ENCODE data around the gene OBSCN. TPM values are rescaled to one million over a fixed set of nuclear protein-coding genes. Genes with fewer than 3 reads are reported as not detected.

OBSCN gene
- polyA plus RNA-seq, 6 donors from 2014 or later, result 0.78 to 2.5 (median 1.5) TPM

GRCh38 chr1:228208831-228209551 lies 1.1 kb downstream of the OBSCN start:
- Mint-ChIP-seq H3K27me3 (peaks cover 4 to 8% (median 7%) of the 10 kb centered on the region in 3 donors), H3K4me1 (peaks cover 4 to 10% (median 10%) of the 10 kb centered on the region in 3 donors), H3K4me3 (no peak overlapping the region), H3K36me3 (no peaks in the 10 kb centered on the region), H3K9me3 (no peaks in the 10 kb centered on the region), H3K27ac (peak overlapping the region in 1 of 6 donors; percentile 7)
- DNase-seq (no peak), ATAC-seq (ENCODE audit: low read depth in 2 of 2) (no peak)

GRCh38 chr1:228209657-228210056 lies 1.8 kb downstream of the OBSCN start:
- Mint-ChIP-seq H3K27ac (no peak overlapping the region), H3K27me3 (peaks cover 4 to 8% (median 7%) of the 10 kb centered on the region in 3 donors), H3K9me3 (no peaks in the 10 kb centered on the region), H3K4me3 (peak overlapping the region in 1 of 8 donors; percentile 9), H3K36me3 (no peaks in the 10 kb centered on the region), H3K4me1 (peaks cover 6 to 10% (median 10%) of the 10 kb centered on the region in 3 donors)
- no peak for DNase-seq
- ATAC-seq (ENCODE audit: low read depth in 2 of 2), result no peak

GRCh38 chr1:228210076-228210651 lies 2.3 kb downstream of the OBSCN start:
- no peak for ATAC-seq (ENCODE audit: low read depth in 2 of 2)
- no peaks in the 10 kb centered on the region for H3K36me3 Mint-ChIP-seq
- no peak overlapping the region for H3K4me3 Mint-ChIP-seq
- DNase-seq, result no peak
- peaks cover 6 to 10% (median 10%) of the 10 kb centered on the region in 3 donors for H3K4me1 Mint-ChIP-seq
- no peaks in the 10 kb centered on the region for H3K9me3 Mint-ChIP-seq
- H3K27ac Mint-ChIP-seq, result no peak overlapping the region
- H3K27me3 Mint-ChIP-seq, result peaks cover 0 to 8% (median 7%) of the 10 kb centered on the region in 3 donors

DNA sequence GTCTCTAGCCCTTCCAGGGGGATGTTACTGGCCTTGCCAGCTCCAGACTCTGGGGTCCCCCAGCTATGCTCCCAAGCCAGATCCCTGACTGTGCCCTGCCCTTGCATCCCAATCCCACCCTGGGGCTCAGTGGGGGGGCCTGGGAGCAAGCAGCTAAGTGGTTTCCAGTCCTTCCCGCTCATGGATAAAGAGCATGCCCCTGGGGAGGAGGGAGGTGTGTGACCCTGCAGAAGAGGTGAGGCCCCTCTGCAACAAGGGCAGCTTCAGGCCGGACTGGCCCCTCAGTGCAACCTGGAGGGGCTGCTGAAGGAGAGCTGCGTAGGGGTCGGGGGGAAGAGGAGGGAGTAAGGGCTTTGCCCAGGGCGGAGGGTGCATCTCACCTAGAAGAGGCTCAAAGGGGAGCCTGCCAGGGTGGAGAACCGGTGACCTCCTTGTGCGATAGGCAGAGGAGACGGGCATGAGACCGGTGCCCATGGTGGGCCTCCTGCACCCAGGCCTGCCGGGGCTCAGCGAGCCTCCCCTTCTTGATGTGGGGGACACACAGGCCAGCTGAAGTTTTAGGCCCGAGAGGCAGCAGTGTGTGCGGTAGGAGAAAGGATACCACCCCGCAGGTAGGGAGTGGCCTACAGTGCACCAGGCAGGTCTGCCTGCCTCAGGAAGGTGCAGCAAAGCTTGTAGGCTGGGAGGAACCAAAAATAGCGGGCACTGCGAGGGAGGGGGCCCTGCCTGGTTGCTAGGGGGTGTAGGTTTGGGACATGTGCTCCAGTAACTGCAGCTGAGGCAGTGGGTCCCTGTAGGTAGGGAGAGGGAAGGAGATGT lies 3.1 kb downstream of the OBSCN start:
- Mint-ChIP-seq H3K27me3 (peaks cover 0 to 7% (median 7%) of the 10 kb centered on the region in 3 donors), H3K4me1 (peaks cover 6 to 10% (median 10%) of the 10 kb centered on the region in 3 donors), H3K27ac (peak overlapping the region in 1 of 6 donors; percentile 78), H3K36me3 (no peaks in the 10 kb centered on the region), H3K9me3 (no peaks in the 10 kb centered on the region), H3K4me3 (peak overlapping the region in 7 of 8 donors; percentile 44 to 78 (median 63))
- ATAC-seq (ENCODE audit: low read depth in 2 of 2), result no peak
- DNase-seq, result no peak

DNA sequence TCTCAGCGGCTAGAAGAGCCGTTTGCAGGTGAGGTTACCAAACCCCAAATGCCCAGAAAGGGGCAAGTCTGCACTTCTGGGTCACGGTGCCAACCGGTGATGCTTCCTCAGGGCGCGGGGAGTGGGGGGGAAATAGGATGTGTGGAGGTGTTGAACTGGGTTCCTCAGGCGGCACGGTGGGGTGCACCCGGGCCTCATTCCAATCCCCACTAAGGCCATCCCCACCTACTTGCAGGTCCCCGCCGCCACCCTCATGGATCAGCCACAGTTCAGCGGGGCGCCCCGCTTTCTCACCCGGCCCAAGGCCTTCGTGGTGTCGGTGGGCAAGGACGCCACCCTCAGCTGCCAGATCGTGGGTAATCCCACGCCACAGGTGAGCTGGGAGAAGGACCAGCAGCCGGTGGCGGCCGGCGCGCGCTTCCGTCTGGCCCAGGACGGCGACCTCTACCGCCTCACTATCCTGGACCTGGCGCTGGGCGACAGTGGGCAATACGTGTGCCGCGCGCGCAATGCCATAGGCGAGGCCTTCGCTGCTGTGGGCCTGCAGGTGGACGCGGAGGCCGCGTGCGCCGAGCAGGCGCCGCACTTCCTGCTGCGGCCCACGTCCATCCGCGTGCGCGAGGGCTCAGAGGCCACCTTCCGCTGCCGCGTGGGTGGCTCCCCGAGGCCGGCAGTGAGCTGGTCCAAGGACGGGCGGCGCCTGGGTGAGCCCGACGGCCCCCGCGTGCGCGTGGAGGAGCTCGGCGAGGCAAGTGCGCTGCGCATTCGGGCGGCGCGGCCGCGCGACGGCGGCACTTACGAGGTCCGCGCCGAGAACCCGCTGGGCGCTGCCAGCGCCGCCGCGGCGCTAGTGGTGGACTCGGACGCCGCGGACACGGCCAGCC lies 3.9 kb downstream of the OBSCN start:
- no peaks in the 10 kb centered on the region for H3K36me3 Mint-ChIP-seq
- H3K27ac Mint-ChIP-seq, result peak overlapping the region in 1 of 6 donors; percentile 33
- H3K4me3 Mint-ChIP-seq, result peak overlapping the region in 6 of 8 donors; percentile 44 to 76 (median 63)
- DNase-seq, result no peak
- no peaks in the 10 kb centered on the region for H3K9me3 Mint-ChIP-seq
- peaks cover 6 to 12% (median 7%) of the 10 kb centered on the region in 3 donors for H3K4me1 Mint-ChIP-seq
- no peak for ATAC-seq (ENCODE audit: low read depth in 2 of 2)
- H3K27me3 Mint-ChIP-seq, result peaks cover 0 to 7% (median 0%) of the 10 kb centered on the region in 3 donors

DNA sequence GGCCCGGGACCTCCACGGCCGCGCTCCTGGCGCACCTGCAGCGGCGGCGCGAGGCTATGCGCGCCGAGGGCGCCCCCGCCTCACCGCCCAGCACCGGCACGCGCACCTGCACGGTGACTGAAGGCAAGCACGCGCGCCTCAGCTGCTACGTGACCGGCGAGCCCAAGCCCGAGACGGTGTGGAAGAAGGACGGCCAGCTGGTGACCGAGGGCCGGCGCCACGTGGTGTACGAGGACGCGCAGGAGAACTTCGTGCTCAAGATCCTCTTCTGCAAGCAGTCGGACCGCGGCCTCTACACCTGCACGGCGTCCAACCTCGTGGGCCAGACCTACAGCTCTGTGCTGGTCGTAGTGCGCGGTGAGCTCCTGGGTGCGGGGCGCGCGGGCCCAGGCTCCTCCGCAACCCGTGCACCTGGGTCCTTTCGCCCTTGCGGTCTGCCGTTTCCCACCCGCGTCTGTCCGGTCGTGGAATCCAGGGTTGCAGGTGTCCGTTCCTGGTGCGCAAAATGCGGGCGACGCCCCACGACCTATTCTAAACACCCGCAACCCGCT lies 4.6 kb downstream of the OBSCN start:
- Mint-ChIP-seq H3K27ac (peak overlapping the region in 1 of 6 donors; percentile 75), H3K4me3 (peak overlapping the region in 6 of 8 donors; percentile 68 to 96 (median 90)), H3K36me3 (no peaks in the 10 kb centered on the region), H3K9me3 (no peaks in the 10 kb centered on the region), H3K4me1 (peaks cover 6 to 12% (median 7%) of the 10 kb centered on the region in 3 donors), H3K27me3 (peaks cover 0 to 1% (median 0%) of the 10 kb centered on the region in 3 donors)
- DNase-seq (no peak), ATAC-seq (ENCODE audit: low read depth in 2 of 2) (no peak)

- Mint-ChIP-seq H3K9me3 (no peaks in the 10 kb centered on the region), H3K27ac (peak overlapping the region; percentile 63 to 95 (median 84)), H3K27me3 (no peaks in the 10 kb centered on the region), H3K4me1 (peaks cover 6 to 12% (median 7%) of the 10 kb centered on the region in 3 donors), H3K4me3 (peak overlapping the region; percentile 76 to 96 (median 91)), H3K36me3 (no peaks in the 10 kb centered on the region)
- ATAC-seq (ENCODE audit: low read depth in 2 of 2) (peak; percentile 94 to 96), DNase-seq (peak; percentile 80)
Observed at GRCh38 chr1:228212966-228213844, 5.4 kb downstream of the OBSCN start.

- Mint-ChIP-seq H3K4me3 (peak overlapping the region; percentile 72 to 92 (median 80)), H3K27ac (peak overlapping the region in 1 of 6 donors; percentile 91)
Observed at GRCh38 chr1:228213917-228214808, 6.3 kb downstream of the OBSCN start.

DNA sequence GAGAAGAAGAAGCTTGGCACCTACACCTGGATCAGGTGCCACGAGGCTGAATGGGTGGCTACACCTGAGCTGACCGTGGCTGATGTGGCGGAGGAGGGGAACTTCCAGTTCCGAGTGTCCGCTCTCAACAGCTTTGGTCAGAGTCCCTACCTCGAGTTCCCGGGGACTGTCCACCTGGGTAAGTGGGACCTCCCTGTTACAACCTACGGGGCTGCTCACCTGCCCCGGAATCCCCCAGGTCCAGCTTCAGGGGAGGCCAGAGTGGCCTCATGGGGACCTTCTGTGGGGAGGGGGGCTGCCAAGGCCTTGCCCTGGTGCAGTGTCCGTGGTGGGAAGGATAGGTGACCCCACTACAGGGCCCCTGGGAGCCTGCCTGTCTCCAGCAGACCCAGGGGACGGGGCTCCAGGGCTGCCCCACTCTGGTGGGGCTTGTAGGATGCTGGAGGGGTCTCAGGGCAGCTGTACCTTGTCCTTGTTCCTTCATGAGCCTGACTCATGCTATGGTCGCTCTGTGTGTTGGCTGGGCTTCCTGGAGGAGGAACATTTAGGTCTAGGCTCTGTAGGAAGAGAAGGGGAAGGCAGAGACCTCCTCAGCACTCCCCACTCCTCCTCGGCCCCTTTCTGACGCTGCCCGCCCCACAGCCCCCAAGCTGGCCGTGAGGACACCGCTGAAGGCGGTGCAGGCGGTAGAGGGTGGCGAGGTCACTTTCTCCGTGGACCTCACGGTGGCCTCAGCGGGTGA lies 7.2 kb downstream of the OBSCN start:
- H3K27ac Mint-ChIP-seq, result peak overlapping the region in 1 of 6 donors; percentile 62
- peak overlapping the region in 7 of 8 donors; percentile 16 to 87 (median 78) for H3K4me3 Mint-ChIP-seq
- DNase-seq, result no peak

More at GRCh38 chr1:228213917-228214808, 6.3 kb downstream of the OBSCN start:
- no peaks in the 10 kb centered on the region for H3K9me3 Mint-ChIP-seq
- ATAC-seq (ENCODE audit: low read depth in 2 of 2), result no peak
- peaks cover 0 to 7% of the 10 kb centered on the region in 2 donors for H3K36me3 Mint-ChIP-seq
- peaks cover 6 to 12% (median 7%) of the 10 kb centered on the region in 3 donors for H3K4me1 Mint-ChIP-seq
- DNase-seq, result no peak
- no peaks in the 10 kb centered on the region for H3K27me3 Mint-ChIP-seq

GRCh38 chr1:228215663-228216116 lies 7.8 kb downstream of the OBSCN start:
- H3K4me1 Mint-ChIP-seq, result peaks cover 6 to 12% (median 7%) of the 10 kb centered on the region in 3 donors
- ATAC-seq (ENCODE audit: low read depth in 2 of 2), result no peak
- H3K36me3 Mint-ChIP-seq, result peaks cover 0 to 7% of the 10 kb centered on the region in 2 donors
- DNase-seq, result no peak
- no peaks in the 10 kb centered on the region for H3K9me3 Mint-ChIP-seq
- no peaks in the 10 kb centered on the region for H3K27me3 Mint-ChIP-seq
- H3K4me3 Mint-ChIP-seq, result peak overlapping the region in 4 of 8 donors; percentile 18 to 73 (median 51)
- H3K27ac Mint-ChIP-seq, result peak overlapping the region in 2 of 6 donors; percentile 33 to 49

More for the DNA sequence above, 7.2 kb downstream of the OBSCN start:
- H3K9me3 Mint-ChIP-seq, result no peaks in the 10 kb centered on the region
- peaks cover 6 to 12% (median 7%) of the 10 kb centered on the region in 3 donors for H3K4me1 Mint-ChIP-seq
- H3K36me3 Mint-ChIP-seq, result peaks cover 0 to 7% of the 10 kb centered on the region in 2 donors
- H3K27me3 Mint-ChIP-seq, result no peaks in the 10 kb centered on the region
- no peak for ATAC-seq (ENCODE audit: low read depth in 2 of 2)
